T-helper 22 cell (primary cell): ENCODE results near the gene FGGY.
"Not testable (repeated sequence)": the region's sequence is repeated elsewhere in the genome, so short reads cannot be mapped to it uniquely, and the experiment has no call there.

Source experiments
- DNase-seq: peaks from one replicate; pipeline ENCODE4 v3.0.0-alpha.2; 2020; ENCODE audit warnings: low read depth

FGGY gene

GRCh38 chr1:59446257-59446901, 149.5 kb downstream of the FGGY start:
- DNase-seq: no peak

GRCh38 chr1:59452026-59452425, 155.1 kb downstream of the FGGY start:
- DNase-seq: no peak

- DNase-seq: no peak
Measured at GRCh38 chr1:59452559-59452958, 155.7 kb downstream of the FGGY start.

- DNase-seq: no peak
Measured at GRCh38 chr1:59453297-59453968, 156.5 kb downstream of the FGGY start.

- DNase-seq: no peak
Measured at GRCh38 chr1:59455206-59455605, 158.3 kb downstream of the FGGY start.

GRCh38 chr1:59457786-59458185, 160.9 kb downstream of the FGGY start:
- DNase-seq: no peak

GRCh38 chr1:59458884-59459283, 162.0 kb downstream of the FGGY start:
- DNase-seq: no peak

- not testable (repeated sequence) for DNase-seq
Measured at GRCh38 chr1:59462942-59463341, 166.0 kb downstream of the FGGY start.

GRCh38 chr1:59465478-59465877, 168.6 kb downstream of the FGGY start:
- not testable (repeated sequence) for DNase-seq

- no peak for DNase-seq
Measured at GRCh38 chr1:59468828-59469428, 172.0 kb downstream of the FGGY start.

GRCh38 chr1:59471991-59472570, 175.2 kb downstream of the FGGY start:
- not testable (repeated sequence) for DNase-seq

- DNase-seq: no peak
Measured at GRCh38 chr1:59473831-59474230, 176.9 kb downstream of the FGGY start.

GRCh38 chr1:59474496-59474895, 177.6 kb downstream of the FGGY start:
- DNase-seq: no peak

- no peak for DNase-seq
Measured at GRCh38 chr1:59475737-59476136, 178.8 kb downstream of the FGGY start.

GRCh38 chr1:59477286-59477685, 180.4 kb downstream of the FGGY start:
- DNase-seq: no peak

- DNase-seq: no peak
Measured at GRCh38 chr1:59477867-59478266, 181.0 kb downstream of the FGGY start.

- no peak for DNase-seq
Measured at GRCh38 chr1:59478822-59479221, 181.9 kb downstream of the FGGY start.

- DNase-seq: no peak
Measured at GRCh38 chr1:59480188-59480888, 183.4 kb downstream of the FGGY start.

- DNase-seq: no peak
Measured at GRCh38 chr1:59481881-59482505, 185.1 kb downstream of the FGGY start.

GRCh38 chr1:59482986-59483385, 186.1 kb downstream of the FGGY start:
- DNase-seq: no peak

GRCh38 chr1:59484096-59484495, 187.2 kb downstream of the FGGY start:
- no peak for DNase-seq

- no peak for DNase-seq
Measured at GRCh38 chr1:59485171-59485570, 188.3 kb downstream of the FGGY start.
